ENCODE data around the gene ACOT7. TPM values are rescaled to one million over a fixed set of nuclear protein-coding genes. Genes with fewer than 3 reads are reported as not detected.

ACOT7 gene
- total RNA-seq, 1 donor: 38.8 TPM

- no peak for DNase-seq (ENCODE audit: low read depth in 2 of 3, low spot score in 2 of 3)
Observed at GRCh38 chr1:6365047-6365446, 28.5 kb downstream of the ACOT7 start.

- peak in 1 of 3 donors; percentile 18 for DNase-seq (ENCODE audit: low read depth in 2 of 3, low spot score in 2 of 3)
Observed at GRCh38 chr1:6363085-6363884, 30.3 kb downstream of the ACOT7 start.

GRCh38 chr1:6361124-6361775 lies 32.3 kb downstream of the ACOT7 start:
- no peak for DNase-seq (ENCODE audit: low read depth in 2 of 3, low spot score in 2 of 3)

- DNase-seq (ENCODE audit: low read depth in 2 of 3, low spot score in 2 of 3): peak in 2 of 3 donors; percentile 33 to 81
Observed at GRCh38 chr1:6360517-6361070, 33.0 kb downstream of the ACOT7 start.

- no peak for DNase-seq (ENCODE audit: low read depth in 2 of 3, low spot score in 2 of 3)
Observed at GRCh38 chr1:6360117-6360496, 33.5 kb downstream of the ACOT7 start.

GRCh38 chr1:6359216-6360116 lies 34.1 kb downstream of the ACOT7 start:
- DNase-seq (ENCODE audit: low read depth in 2 of 3, low spot score in 2 of 3): peak in 2 of 3 donors; percentile 56 to 71

GRCh38 chr1:6358757-6359201 lies 34.8 kb downstream of the ACOT7 start:
- DNase-seq (ENCODE audit: low read depth in 2 of 3, low spot score in 2 of 3): peak in 2 of 3 donors; percentile 83 to 92

- DNase-seq (ENCODE audit: low read depth in 2 of 3, low spot score in 2 of 3): peak in 1 of 3 donors; percentile 33
Observed at GRCh38 chr1:6358144-6358624, 35.4 kb downstream of the ACOT7 start.

- DNase-seq (ENCODE audit: low read depth in 2 of 3, low spot score in 2 of 3): no peak
Observed at GRCh38 chr1:6357243-6357936, 36.2 kb downstream of the ACOT7 start.

- no peak for DNase-seq (ENCODE audit: low read depth in 2 of 3, low spot score in 2 of 3)
Observed at GRCh38 chr1:6355621-6356020, 37.9 kb downstream of the ACOT7 start.

- no peak for DNase-seq (ENCODE audit: low read depth in 2 of 3, low spot score in 2 of 3)
Observed at GRCh38 chr1:6354659-6355317, 38.8 kb downstream of the ACOT7 start.

- no peak for DNase-seq (ENCODE audit: low read depth in 2 of 3, low spot score in 2 of 3)
Observed at GRCh38 chr1:6353955-6354658, 39.5 kb downstream of the ACOT7 start.

- no peak for DNase-seq (ENCODE audit: low read depth in 2 of 3, low spot score in 2 of 3)
Observed at GRCh38 chr1:6353619-6353954, 40.0 kb downstream of the ACOT7 start.

- no peak for DNase-seq (ENCODE audit: low read depth in 2 of 3, low spot score in 2 of 3)
Observed at GRCh38 chr1:6352138-6352563, 41.4 kb downstream of the ACOT7 start.

- no peak for DNase-seq (ENCODE audit: low read depth in 2 of 3, low spot score in 2 of 3)
Observed at GRCh38 chr1:6351480-6352137, 42.0 kb downstream of the ACOT7 start.

GRCh38 chr1:6350416-6351088 lies 43.0 kb downstream of the ACOT7 start:
- DNase-seq (ENCODE audit: low read depth in 2 of 3, low spot score in 2 of 3): no peak

- DNase-seq (ENCODE audit: low read depth in 2 of 3, low spot score in 2 of 3): no peak
Observed at GRCh38 chr1:6349254-6349943, 44.2 kb downstream of the ACOT7 start.
